ENCODE measurements around the gene INO80D. TPM values are rescaled to one million over a fixed set of nuclear protein-coding genes. Genes with fewer than 3 reads are reported as not detected.

The INO80D gene
- total RNA-seq, 1 donor from 2014 or later, result 9.7 TPM

GRCh38 chr2:206069417-206069816 is 16.6 kb downstream of the INO80D start:
- Histone ChIP-seq H3K36me3 (ENCODE audit: control insufficient read depth, insufficient read depth, low read length) (no peaks in the 10 kb centered on the region), H3K4me3 (ENCODE audit: low read depth, low read length) (no peak overlapping the region), H3K27me3 (ENCODE audit: control insufficient read depth, insufficient read depth, low read length) (no peaks in the 10 kb centered on the region)
- DNase-seq (ENCODE audit: low read depth), result no peak
- TF ChIP-seq, protein P1, sequence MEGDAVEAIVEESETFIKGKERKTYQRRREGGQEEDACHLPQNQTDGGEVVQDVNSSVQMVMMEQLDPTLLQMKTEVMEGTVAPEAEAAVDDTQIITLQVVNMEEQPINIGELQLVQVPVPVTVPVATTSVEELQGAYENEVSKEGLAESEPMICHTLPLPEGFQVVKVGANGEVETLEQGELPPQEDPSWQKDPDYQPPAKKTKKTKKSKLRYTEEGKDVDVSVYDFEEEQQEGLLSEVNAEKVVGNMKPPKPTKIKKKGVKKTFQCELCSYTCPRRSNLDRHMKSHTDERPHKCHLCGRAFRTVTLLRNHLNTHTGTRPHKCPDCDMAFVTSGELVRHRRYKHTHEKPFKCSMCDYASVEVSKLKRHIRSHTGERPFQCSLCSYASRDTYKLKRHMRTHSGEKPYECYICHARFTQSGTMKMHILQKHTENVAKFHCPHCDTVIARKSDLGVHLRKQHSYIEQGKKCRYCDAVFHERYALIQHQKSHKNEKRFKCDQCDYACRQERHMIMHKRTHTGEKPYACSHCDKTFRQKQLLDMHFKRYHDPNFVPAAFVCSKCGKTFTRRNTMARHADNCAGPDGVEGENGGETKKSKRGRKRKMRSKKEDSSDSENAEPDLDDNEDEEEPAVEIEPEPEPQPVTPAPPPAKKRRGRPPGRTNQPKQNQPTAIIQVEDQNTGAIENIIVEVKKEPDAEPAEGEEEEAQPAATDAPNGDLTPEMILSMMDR (IDR thresholded peaks at IDR 0.05; ENCODE audit: insufficient read depth, low read length, poor library complexity, severe bottlenecking), result no peak

- Histone ChIP-seq H3K4me3 (ENCODE audit: low read depth, low read length) (no peak overlapping the region), H3K36me3 (ENCODE audit: control insufficient read depth, insufficient read depth, low read length) (no peaks in the 10 kb centered on the region), H3K27me3 (ENCODE audit: control insufficient read depth, insufficient read depth, low read length) (no peaks in the 10 kb centered on the region)
- DNase-seq (ENCODE audit: low read depth), result no peak
- TF ChIP-seq, protein P1 (IDR thresholded peaks at IDR 0.05; ENCODE audit: insufficient read depth, low read length, poor library complexity, severe bottlenecking), result no peak
Measured at GRCh38 chr2:206068207-206068606, 17.8 kb downstream of the INO80D start.

GRCh38 chr2:206064077-206064476 is 21.9 kb downstream of the INO80D start:
- no peaks in the 10 kb centered on the region for H3K27me3 ChIP-seq (ENCODE audit: control insufficient read depth, insufficient read depth, low read length)
- TF ChIP-seq, protein P1 (IDR thresholded peaks at IDR 0.05; ENCODE audit: insufficient read depth, low read length, poor library complexity, severe bottlenecking), result no peak
- H3K36me3 ChIP-seq (ENCODE audit: control insufficient read depth, insufficient read depth, low read length), result no peaks in the 10 kb centered on the region
- no peak overlapping the region for H3K4me3 ChIP-seq (ENCODE audit: low read depth, low read length)
- DNase-seq (ENCODE audit: low read depth), result no peak

DNA sequence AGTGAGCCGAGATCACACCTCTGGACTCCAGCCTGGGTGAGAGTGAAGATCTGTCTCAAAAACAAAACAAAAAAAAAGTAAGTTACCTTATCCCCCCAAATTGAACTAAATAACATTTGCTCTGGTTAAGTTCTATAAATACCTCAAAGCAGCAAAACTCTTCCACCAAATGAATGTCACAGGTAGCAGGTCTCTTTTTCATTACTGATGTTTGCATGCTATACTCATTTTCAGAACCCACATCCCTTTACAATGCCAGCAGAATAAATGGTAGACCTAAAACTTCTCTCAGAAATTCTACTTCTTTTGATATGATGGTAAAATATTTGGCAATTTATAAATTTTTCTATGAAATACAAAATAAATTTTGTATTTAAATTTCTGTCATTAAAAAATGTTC is 22.3 kb downstream of the INO80D start:
- no peak for DNase-seq (ENCODE audit: low read depth)

GRCh38 chr2:206062724-206063123 is 23.2 kb downstream of the INO80D start:
- no peak for DNase-seq (ENCODE audit: low read depth)
- no peak overlapping the region for H3K4me3 ChIP-seq (ENCODE audit: low read depth, low read length)
- no peaks in the 10 kb centered on the region for H3K36me3 ChIP-seq (ENCODE audit: control insufficient read depth, insufficient read depth, low read length)
- no peaks in the 10 kb centered on the region for H3K27me3 ChIP-seq (ENCODE audit: control insufficient read depth, insufficient read depth, low read length)
- TF ChIP-seq, protein P1 (IDR thresholded peaks at IDR 0.05; ENCODE audit: insufficient read depth, low read length, poor library complexity, severe bottlenecking), result no peak

More for the DNA sequence above, 22.3 kb downstream of the INO80D start:
- no peaks in the 10 kb centered on the region for H3K27me3 ChIP-seq (ENCODE audit: control insufficient read depth, insufficient read depth, low read length)
- no peak overlapping the region for H3K4me3 ChIP-seq (ENCODE audit: low read depth, low read length)
- H3K36me3 ChIP-seq (ENCODE audit: control insufficient read depth, insufficient read depth, low read length), result no peaks in the 10 kb centered on the region
- TF ChIP-seq, protein P1 (IDR thresholded peaks at IDR 0.05; ENCODE audit: insufficient read depth, low read length, poor library complexity, severe bottlenecking), result no peak

DNA sequence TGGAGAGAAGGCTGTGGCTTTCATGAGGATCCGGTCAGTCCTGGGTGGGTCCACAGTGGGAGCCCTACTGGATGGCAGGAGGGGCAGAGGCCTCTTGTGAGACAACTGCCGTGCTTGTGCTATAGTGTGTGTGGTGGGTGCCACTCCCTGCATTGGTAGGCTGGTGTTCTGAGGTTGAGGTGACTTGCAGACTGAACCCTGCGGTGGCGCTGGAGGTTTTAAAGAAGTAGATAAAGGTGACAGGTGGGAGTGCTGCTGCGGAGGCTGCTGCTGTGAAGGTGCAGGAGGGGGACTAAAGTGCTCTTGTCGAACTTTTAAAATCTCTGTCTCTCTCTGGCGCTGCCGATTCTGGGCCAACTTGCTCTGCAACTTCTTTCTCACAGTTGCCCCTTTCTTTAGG is 29.7 kb downstream of the INO80D start:
- Histone ChIP-seq H3K4me3 (ENCODE audit: low read depth, low read length) (no peak overlapping the region), H3K36me3 (ENCODE audit: control insufficient read depth, insufficient read depth, low read length) (no peaks in the 10 kb centered on the region), H3K27me3 (ENCODE audit: control insufficient read depth, insufficient read depth, low read length) (no peaks in the 10 kb centered on the region)
- no peak for DNase-seq (ENCODE audit: low read depth)
- TF ChIP-seq, protein P1 (IDR thresholded peaks at IDR 0.05; ENCODE audit: insufficient read depth, low read length, poor library complexity, severe bottlenecking), result no peak

Data from kidney epithelial cell (primary cell).